ENCODE results near the gene ZBTB34.
A peak's percentile ranks its signal among the peaks of the same experiment; 100 is the strongest.

ZBTB34 gene

GRCh38 chr9:126836216-126836615, 24.2 kb upstream of the ZBTB34 start:
- peaks cover 65% of the 10 kb centered on the region for H3K4me1 Mint-ChIP-seq
- no peak for ATAC-seq
- H3K9me3 Mint-ChIP-seq, result no peaks in the 10 kb centered on the region
- H3K4me3 Mint-ChIP-seq, result no peak overlapping the region
- H3K27me3 Mint-ChIP-seq, result no peaks in the 10 kb centered on the region
- H3K27ac Mint-ChIP-seq, result peak overlapping the region; percentile 16
- H3K36me3 Mint-ChIP-seq, result peaks cover 60% of the 10 kb centered on the region

GRCh38 chr9:126838055-126838811, 22.2 kb upstream of the ZBTB34 start:
- H3K4me3 Mint-ChIP-seq, result peak overlapping the region; percentile 8
- peak overlapping the region; percentile 72 for H3K27ac Mint-ChIP-seq
- peaks cover 47% of the 10 kb centered on the region for H3K36me3 Mint-ChIP-seq
- H3K4me1 Mint-ChIP-seq, result peaks cover 69% of the 10 kb centered on the region
- H3K9me3 Mint-ChIP-seq, result no peaks in the 10 kb centered on the region
- H3K27me3 Mint-ChIP-seq, result no peaks in the 10 kb centered on the region
- no peak for ATAC-seq

- no peaks in the 10 kb centered on the region for H3K27me3 Mint-ChIP-seq
- H3K36me3 Mint-ChIP-seq, result peaks cover 41% of the 10 kb centered on the region
- peak overlapping the region; percentile 8 for H3K4me3 Mint-ChIP-seq
- H3K27ac Mint-ChIP-seq, result peak overlapping the region; percentile 72
- ATAC-seq, result peak; percentile 64
- H3K4me1 Mint-ChIP-seq, result peaks cover 69% of the 10 kb centered on the region
- H3K9me3 Mint-ChIP-seq, result no peaks in the 10 kb centered on the region
Measured at GRCh38 chr9:126838895-126839294, 21.5 kb upstream of the ZBTB34 start.

DNA sequence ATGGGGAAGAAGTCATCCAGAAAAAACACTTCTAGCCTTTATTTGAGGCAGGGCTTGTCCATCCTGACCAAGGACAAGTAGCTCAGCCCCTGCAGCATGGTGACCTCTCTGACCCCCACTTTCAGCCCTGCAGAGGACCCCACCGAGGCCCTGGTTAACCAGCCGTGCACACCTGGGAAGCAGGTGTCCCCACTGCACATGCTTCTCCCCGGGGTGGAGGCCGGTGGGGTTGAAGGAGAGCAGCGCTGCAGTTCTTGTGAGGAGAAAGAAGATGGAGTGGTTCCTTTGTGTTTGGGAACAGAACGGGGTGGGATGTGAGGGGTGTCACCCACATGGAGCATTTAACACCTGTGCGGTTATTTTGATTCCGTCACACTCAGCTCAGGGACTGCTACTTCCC, 21.1 kb upstream of the ZBTB34 start:
- Mint-ChIP-seq H3K4me3 (no peak overlapping the region), H3K9me3 (no peaks in the 10 kb centered on the region), H3K27me3 (no peaks in the 10 kb centered on the region), H3K27ac (peak overlapping the region; percentile 72), H3K4me1 (peaks cover 65% of the 10 kb centered on the region), H3K36me3 (peaks cover 37% of the 10 kb centered on the region)
- no peak for ATAC-seq

GRCh38 chr9:126842220-126842842, 18.1 kb upstream of the ZBTB34 start:
- no peaks in the 10 kb centered on the region for H3K27me3 Mint-ChIP-seq
- no peak overlapping the region for H3K27ac Mint-ChIP-seq
- ATAC-seq, result no peak
- H3K36me3 Mint-ChIP-seq, result peaks cover 15% of the 10 kb centered on the region
- H3K4me3 Mint-ChIP-seq, result no peak overlapping the region
- H3K9me3 Mint-ChIP-seq, result no peaks in the 10 kb centered on the region
- peaks cover 41% of the 10 kb centered on the region for H3K4me1 Mint-ChIP-seq

- Mint-ChIP-seq H3K27ac (peak overlapping the region; percentile 40), H3K27me3 (no peaks in the 10 kb centered on the region), H3K9me3 (no peaks in the 10 kb centered on the region), H3K4me1 (peaks cover 35% of the 10 kb centered on the region), H3K36me3 (peaks cover 15% of the 10 kb centered on the region), H3K4me3 (no peak overlapping the region)
- ATAC-seq, result peak; percentile 80
Measured at GRCh38 chr9:126842977-126843799, 17.3 kb upstream of the ZBTB34 start.

DNA sequence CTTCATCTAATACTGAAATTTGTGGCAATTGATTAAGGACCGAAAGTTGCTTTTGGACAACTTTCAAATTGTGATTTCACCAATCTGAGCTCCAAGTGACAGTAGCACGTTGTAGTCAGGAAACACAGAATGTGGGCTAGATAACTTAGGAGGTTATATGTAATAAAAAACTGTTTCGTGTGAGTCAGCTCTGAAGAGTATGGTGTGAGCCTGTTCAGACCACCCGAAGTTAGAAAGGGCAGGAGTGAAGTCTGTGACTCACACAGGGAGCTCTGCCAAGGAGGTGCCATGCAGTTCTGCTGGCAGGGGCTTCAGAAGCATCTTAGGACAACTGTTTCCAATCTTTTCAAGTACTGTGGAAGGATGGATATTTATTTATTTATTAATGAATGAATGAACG, 16.4 kb upstream of the ZBTB34 start:
- ATAC-seq, result no peak
- H3K27ac Mint-ChIP-seq, result no peak overlapping the region
- no peaks in the 10 kb centered on the region for H3K9me3 Mint-ChIP-seq
- peaks cover 26% of the 10 kb centered on the region for H3K4me1 Mint-ChIP-seq
- H3K27me3 Mint-ChIP-seq, result no peaks in the 10 kb centered on the region
- H3K36me3 Mint-ChIP-seq, result peaks cover 7% of the 10 kb centered on the region
- no peak overlapping the region for H3K4me3 Mint-ChIP-seq

DNA sequence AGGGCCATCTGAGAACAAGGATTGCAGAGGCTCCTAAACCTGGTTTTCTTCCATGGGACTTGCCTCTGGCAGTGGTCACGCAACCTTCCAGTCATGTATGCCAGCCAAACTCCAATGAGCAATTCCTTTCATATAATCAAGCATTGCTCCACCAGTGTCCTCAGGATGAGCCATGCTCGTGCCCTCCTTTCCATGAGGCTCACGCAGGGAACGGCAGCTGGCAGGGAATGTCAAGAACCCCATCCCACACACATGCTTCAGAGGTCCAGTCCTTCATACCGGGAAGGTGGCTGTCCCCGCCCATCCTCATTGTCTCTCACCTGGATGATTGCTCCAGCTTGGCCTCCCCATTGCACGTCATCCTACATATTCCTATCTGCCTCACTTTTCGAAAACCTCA, 13.4 kb upstream of the ZBTB34 start:
- Mint-ChIP-seq H3K36me3 (no peaks in the 10 kb centered on the region), H3K4me1 (peaks cover 17% of the 10 kb centered on the region), H3K27ac (no peak overlapping the region), H3K27me3 (peaks cover 20% of the 10 kb centered on the region), H3K9me3 (no peaks in the 10 kb centered on the region), H3K4me3 (no peak overlapping the region)
- no peak for ATAC-seq

GRCh38 chr9:126849591-126850225, 10.7 kb upstream of the ZBTB34 start:
- no peak for ATAC-seq
- Mint-ChIP-seq H3K27me3 (peaks cover 46% of the 10 kb centered on the region), H3K4me1 (no peaks in the 10 kb centered on the region), H3K36me3 (no peaks in the 10 kb centered on the region), H3K4me3 (no peak overlapping the region), H3K27ac (no peak overlapping the region), H3K9me3 (no peaks in the 10 kb centered on the region)

- H3K36me3 Mint-ChIP-seq, result no peaks in the 10 kb centered on the region
- no peak overlapping the region for H3K4me3 Mint-ChIP-seq
- no peak overlapping the region for H3K27ac Mint-ChIP-seq
- ATAC-seq, result no peak
- H3K4me1 Mint-ChIP-seq, result no peaks in the 10 kb centered on the region
- H3K9me3 Mint-ChIP-seq, result no peaks in the 10 kb centered on the region
- peaks cover 50% of the 10 kb centered on the region for H3K27me3 Mint-ChIP-seq
Measured at GRCh38 chr9:126851286-126851880, 9.1 kb upstream of the ZBTB34 start.

DNA sequence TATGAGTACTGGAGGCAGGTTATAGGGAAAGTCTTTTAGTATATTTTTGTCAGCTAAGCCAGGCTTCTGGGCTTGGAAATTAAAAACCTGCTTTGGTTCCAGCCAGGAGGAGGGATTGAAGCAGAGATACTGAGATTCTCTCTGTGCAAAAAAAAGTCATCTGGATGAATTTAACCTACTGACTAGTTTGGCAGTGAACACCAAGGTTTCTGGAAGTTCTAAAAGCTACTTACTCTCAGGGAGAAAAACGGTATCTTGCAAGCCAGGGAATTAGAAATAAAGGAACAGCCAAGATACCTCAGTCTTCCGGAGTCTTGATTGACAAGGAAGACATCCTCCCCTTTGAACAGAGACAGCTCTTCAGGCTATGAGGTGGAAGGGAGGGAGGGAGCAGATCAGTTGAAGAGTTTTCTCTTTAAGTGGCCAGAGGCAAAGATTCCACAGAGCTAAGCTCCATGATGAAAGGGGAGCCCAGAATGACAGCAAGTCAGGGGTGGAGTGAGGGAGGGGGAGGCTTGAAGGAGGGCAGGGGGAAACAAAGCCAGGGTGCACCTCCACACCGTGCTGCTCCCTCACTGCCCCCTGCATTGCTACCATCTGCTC, 8.3 kb upstream of the ZBTB34 start:
- Mint-ChIP-seq H3K9me3 (no peaks in the 10 kb centered on the region), H3K4me1 (no peaks in the 10 kb centered on the region), H3K36me3 (no peaks in the 10 kb centered on the region), H3K4me3 (no peak overlapping the region), H3K27ac (no peak overlapping the region), H3K27me3 (peaks cover 50% of the 10 kb centered on the region)
- no peak for ATAC-seq

GRCh38 chr9:126853667-126854066, 6.8 kb upstream of the ZBTB34 start:
- ATAC-seq, result no peak
- Mint-ChIP-seq H3K9me3 (no peaks in the 10 kb centered on the region), H3K4me1 (no peaks in the 10 kb centered on the region), H3K36me3 (no peaks in the 10 kb centered on the region), H3K27me3 (peaks cover 50% of the 10 kb centered on the region), H3K27ac (no peak overlapping the region), H3K4me3 (no peak overlapping the region)

DNA sequence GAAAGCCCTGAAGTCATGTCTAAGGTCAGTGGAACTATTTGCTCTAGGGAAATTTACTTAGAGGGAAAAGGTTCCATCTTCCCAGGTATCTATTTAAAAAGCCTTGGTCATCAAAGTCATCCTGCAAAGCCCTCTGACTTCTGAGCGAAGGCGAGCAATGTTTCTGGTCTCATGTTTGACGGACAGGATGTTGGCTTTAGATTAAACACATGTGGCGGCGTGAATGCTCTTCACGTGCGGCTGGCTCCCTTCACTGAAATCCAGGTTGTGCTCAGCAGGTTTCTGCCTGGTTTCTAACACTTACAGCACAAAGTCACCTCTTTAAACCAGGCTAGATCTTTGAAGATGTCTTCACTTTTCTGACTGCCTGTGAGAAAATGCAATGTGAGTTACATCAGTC, 5.7 kb upstream of the ZBTB34 start:
- no peak for ATAC-seq
- Mint-ChIP-seq H3K27ac (no peak overlapping the region), H3K27me3 (peaks cover 49% of the 10 kb centered on the region), H3K36me3 (no peaks in the 10 kb centered on the region), H3K9me3 (no peaks in the 10 kb centered on the region), H3K4me1 (no peaks in the 10 kb centered on the region), H3K4me3 (no peak overlapping the region)

DNA sequence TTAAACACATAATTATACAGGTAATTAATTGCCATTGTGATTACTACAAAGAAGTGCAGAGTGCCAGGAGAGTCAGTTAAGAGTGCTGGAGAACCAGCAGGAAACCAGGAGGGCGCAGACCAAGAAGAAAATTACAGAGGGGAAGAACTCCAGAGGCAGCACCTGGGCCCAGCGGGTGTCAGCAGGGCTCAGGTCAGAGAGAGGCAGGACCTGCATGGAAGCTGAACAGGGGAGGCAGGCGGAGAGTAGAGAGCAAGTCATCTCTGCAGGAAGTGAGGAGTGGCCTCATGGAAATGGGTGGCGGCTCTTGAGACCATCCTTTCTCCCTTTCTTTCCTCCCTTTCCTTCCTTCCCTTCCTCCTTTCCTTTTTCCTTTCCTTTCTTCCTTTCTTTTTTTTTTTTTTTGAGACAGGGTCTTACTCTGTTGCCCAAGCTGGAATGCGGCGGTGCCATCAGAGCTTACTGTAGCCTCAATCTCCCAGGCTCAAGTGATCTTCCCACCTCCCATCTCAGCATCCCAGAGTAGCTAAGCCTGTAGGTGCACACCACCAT, 4.0 kb upstream of the ZBTB34 start:
- H3K36me3 Mint-ChIP-seq, result no peaks in the 10 kb centered on the region
- H3K27ac Mint-ChIP-seq, result no peak overlapping the region
- H3K4me1 Mint-ChIP-seq, result peaks cover 1% of the 10 kb centered on the region
- ATAC-seq, result no peak
- no peak overlapping the region for H3K4me3 Mint-ChIP-seq
- peaks cover 37% of the 10 kb centered on the region for H3K27me3 Mint-ChIP-seq
- H3K9me3 Mint-ChIP-seq, result no peaks in the 10 kb centered on the region

Data from stimulated activated memory B cell treated with anti-CD40 and anti-IgM and Interleukin-4, amounts not matched to agents 10 μg/mL and 1 μg/mL and 100 μg/mL, for 72 hours (primary cell).